ENCODE data around the gene ZFC3H1. TPM values are rescaled to one million over a fixed set of nuclear protein-coding genes. Genes with fewer than 3 reads are reported as not detected.

The ZFC3H1 gene
- total and polyA plus RNA-seq, 2 of the 4 experiments (the other 2 are of a cell fraction), result 16.8 to 23.3 TPM

DNA sequence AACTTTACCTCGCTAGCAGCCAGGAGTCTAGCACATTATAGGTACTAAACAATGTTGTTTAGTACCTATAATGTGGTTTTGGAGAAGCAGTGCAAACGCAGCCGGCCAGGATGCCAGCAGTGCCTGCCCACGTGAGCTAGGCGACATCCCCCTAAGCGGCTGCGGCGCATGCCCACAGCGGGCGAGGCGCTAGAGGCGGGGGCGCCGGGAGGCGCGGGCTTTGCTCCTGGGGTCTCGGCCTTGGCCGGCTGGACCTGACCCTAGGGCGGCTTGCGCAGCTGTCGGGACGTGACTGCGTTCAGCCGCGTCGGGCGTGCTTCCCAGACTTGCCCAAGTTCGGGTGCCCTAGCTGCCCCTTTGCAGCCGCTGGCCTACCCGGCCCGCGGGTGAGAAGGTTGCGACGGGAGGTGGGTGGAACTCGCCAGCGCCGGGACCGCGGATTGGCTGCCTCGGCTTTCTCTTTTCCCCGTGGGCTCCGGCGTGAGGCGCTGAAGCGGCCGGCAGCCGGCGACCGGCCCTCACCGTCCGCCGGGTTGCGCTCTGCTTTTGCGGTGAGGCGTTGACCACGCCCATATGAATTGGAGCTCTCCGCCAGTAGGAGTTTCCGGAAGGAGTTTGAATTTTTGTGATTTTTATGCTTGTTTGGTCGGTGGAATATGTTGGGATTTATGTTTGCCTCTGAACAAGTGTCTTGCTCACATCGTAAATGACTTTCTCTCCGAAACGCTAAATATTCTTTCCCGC lies 22.4 kb upstream of the ZFC3H1 start, which contains the start of gene TMEM19:
Gene TMEM19 (plus strand): TSS at position 169 of the 744 bp plus-strand sequence. CDS start 599 bp downstream, outside the sequence.
- Histone ChIP-seq H3K4me1 (ENCODE audit: control insufficient read depth, insufficient read depth, low read length) (peaks cover 1% of the 10 kb centered on the region; the same call in 1 of the 2 replicates), H3K9me3 (ENCODE audit: control insufficient read depth, insufficient read depth, low read length) (no peaks in the 10 kb centered on the region), H4K8ac (ENCODE audit: low read depth in 2 of 2, low read length in 2 of 2) (peak within 1 kb of the TSS; percentile 37 to 90; a peak in 3 of 4 replicates), H3K56ac (ENCODE audit: extremely low read depth, insufficient read depth, low read length) (peak within 1 kb of the TSS; percentile 74), H2BK20ac (ENCODE audit: low read depth, low read length) (no peak within 1 kb of the TSS), H2AK9ac (replicated peaks; ENCODE audit: low read depth, low read length, poor library complexity) (peak within 1 kb of the TSS; percentile 83), H3K23ac (ENCODE audit: low read depth, low read length) (peak within 1 kb of the TSS; percentile 96), H2AK5ac (ENCODE audit: low read depth, low read length) (no peak within 1 kb of the TSS), H2BK15ac (ENCODE audit: low read depth, low read length) (no peak within 1 kb of the TSS; the same call in 2 of the 3 replicates), H3K14ac (replicated peaks; ENCODE audit: low read depth, low read length) (peak within 1 kb of the TSS; percentile 95), H3K27ac (ENCODE audit: insufficient read depth, low read length) (peak within 1 kb of the TSS; percentile 81), H3K4me2 (ENCODE audit: low read depth, low read length) (peak within 1 kb of the TSS; percentile 97), H2AFZ (replicated peaks; ENCODE audit: low read length, poor library complexity) (peak within 1 kb of the TSS; percentile 98), H3K27me3 (ENCODE audit: control insufficient read depth, insufficient read depth, low read length) (no peaks in the 10 kb centered on the region), H3K4ac (ENCODE audit: low read depth, low read length) (peak within 1 kb of the TSS; percentile 91), H3K4me3 (ENCODE audit: insufficient read depth, low read depth, low read length) (peak within 1 kb of the TSS; percentile 78), H3K18ac (ENCODE audit: low read depth, low read length) (peak within 1 kb of the TSS; percentile 74), H3K79me1 (ENCODE audit: low read depth in 1 of 2, low read length in 2 of 2) (peaks cover 4 to 14% of the 10 kb centered on the region in 2 experiments; a peak in 3 of 4 replicates), H3K36me3 (ENCODE audit: control insufficient read depth, insufficient read depth, low read length) (no peaks in the 10 kb centered on the region), H2BK120ac (ENCODE audit: low read depth, low read length) (peak within 1 kb of the TSS; percentile 87), H4K5ac (ENCODE audit: low read depth, low read length) (peak within 1 kb of the TSS; percentile 74), H4K91ac (ENCODE audit: insufficient read depth, low read depth, low read length) (peak within 1 kb of the TSS; percentile 86), H4K20me1 (ENCODE audit: insufficient read depth, low read length) (no peaks in the 10 kb centered on the region), H3K9ac (ENCODE audit: low read depth, low read length) (peak within 1 kb of the TSS; percentile 74), H3K9me1 (ENCODE audit: insufficient read depth, low read length) (no peaks in the 10 kb centered on the region), H2BK5ac (ENCODE audit: low read depth, low read length, poor library complexity, severe bottlenecking) (peak within 1 kb of the TSS; percentile 88)
- intact Hi-C loops (cut with micrococcal nuclease), result loop anchor here (1.0 kb wide), 1 partner anchor 22 kb away; the partner anchor contains the start of gene THAP2
- DNase-seq, result peak; percentile 86
- dilution Hi-C loops (cut with HindIII; ENCODE audit: low sequenced_read_pairs, unreplicated experiment), result no loop called here
- ATAC-seq (ENCODE audit: low read depth), result peak; percentile 98
- in situ Hi-C loops (cut with MboI; ENCODE audit: low sequenced_read_pairs), result no loop called here
- WGBS, 2 experiments (ENCODE audit: extremely low coverage in 2 of 2, insufficient read length in 1 of 2), result 0% methylated on average over 41 of the region's 63 CpGs; no CpG with 5 or more reads in 1 of the 2 experiments
- POLR2A ChIA-PET (ENCODE audit: unreplicated experiment), result interaction anchor here (1.0 kb wide), 1 partner anchor 17 kb away, joined by 3 read pairs; no protein-coding TSS in a partner anchor
- no TSS peak for BruUV-seq (replicated peaks)
- CTCF ChIA-PET, result interaction anchor here (0.8 to 1.1 kb wide), 4 partner anchors 9 to 251 kb away, joined by 3 to 11 read pairs (median 4); no protein-coding TSS in a partner anchor
- TF ChIP-seq RCOR1 (IDR thresholded peaks at IDR 0.05; ENCODE audit: insufficient replicate concordance, low read length) (no peak), RFX5 (IDR thresholded peaks at IDR 0.05; ENCODE audit: low read depth, low read length) (no peak), CEBPB (IDR thresholded peaks at IDR 0.05; ENCODE audit: low read depth, low read length) (no peak), CHD1 (IDR thresholded peaks at IDR 0.05; ENCODE audit: low read depth, low read length) (no peak), FOS (IDR thresholded peaks at IDR 0.05; ENCODE audit: low read depth, low read length) (no peak), POLR2A (IDR thresholded peaks at IDR 0.05; ENCODE audit: low read depth, low read length) (peak; percentile 26; the same call in 1 of the 2 replicates), SMC3 (IDR thresholded peaks at IDR 0.05; ENCODE audit: low read depth, low read length) (0 out of 2 replicates have a peak, but pooled peaks have one; percentile 11), RAD21 (IDR thresholded peaks at IDR 0.05; ENCODE audit: low read length) (peak; percentile 48), MXI1 (IDR thresholded peaks at IDR 0.05; ENCODE audit: borderline replicate concordance, low read depth, low read length) (peak; percentile 44; the same call in 1 of the 2 replicates), MAZ (IDR thresholded peaks at IDR 0.05; ENCODE audit: borderline replicate concordance, low read depth, low read length) (peak; percentile 48; the same call in 1 of the 2 replicates), MAFK (IDR thresholded peaks at IDR 0.05; ENCODE audit: low read depth, low read length) (no peak), NFE2L2 (IDR thresholded peaks at IDR 0.05; ENCODE audit: low read depth, low read length) (no peak)
- TF ChIP-seq, protein P1, sequence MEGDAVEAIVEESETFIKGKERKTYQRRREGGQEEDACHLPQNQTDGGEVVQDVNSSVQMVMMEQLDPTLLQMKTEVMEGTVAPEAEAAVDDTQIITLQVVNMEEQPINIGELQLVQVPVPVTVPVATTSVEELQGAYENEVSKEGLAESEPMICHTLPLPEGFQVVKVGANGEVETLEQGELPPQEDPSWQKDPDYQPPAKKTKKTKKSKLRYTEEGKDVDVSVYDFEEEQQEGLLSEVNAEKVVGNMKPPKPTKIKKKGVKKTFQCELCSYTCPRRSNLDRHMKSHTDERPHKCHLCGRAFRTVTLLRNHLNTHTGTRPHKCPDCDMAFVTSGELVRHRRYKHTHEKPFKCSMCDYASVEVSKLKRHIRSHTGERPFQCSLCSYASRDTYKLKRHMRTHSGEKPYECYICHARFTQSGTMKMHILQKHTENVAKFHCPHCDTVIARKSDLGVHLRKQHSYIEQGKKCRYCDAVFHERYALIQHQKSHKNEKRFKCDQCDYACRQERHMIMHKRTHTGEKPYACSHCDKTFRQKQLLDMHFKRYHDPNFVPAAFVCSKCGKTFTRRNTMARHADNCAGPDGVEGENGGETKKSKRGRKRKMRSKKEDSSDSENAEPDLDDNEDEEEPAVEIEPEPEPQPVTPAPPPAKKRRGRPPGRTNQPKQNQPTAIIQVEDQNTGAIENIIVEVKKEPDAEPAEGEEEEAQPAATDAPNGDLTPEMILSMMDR (conservative IDR thresholded peaks at IDR 0.05; ENCODE audit: low read depth, low read length), result peak; percentile 42
- TF ChIP-seq, protein P2, sequence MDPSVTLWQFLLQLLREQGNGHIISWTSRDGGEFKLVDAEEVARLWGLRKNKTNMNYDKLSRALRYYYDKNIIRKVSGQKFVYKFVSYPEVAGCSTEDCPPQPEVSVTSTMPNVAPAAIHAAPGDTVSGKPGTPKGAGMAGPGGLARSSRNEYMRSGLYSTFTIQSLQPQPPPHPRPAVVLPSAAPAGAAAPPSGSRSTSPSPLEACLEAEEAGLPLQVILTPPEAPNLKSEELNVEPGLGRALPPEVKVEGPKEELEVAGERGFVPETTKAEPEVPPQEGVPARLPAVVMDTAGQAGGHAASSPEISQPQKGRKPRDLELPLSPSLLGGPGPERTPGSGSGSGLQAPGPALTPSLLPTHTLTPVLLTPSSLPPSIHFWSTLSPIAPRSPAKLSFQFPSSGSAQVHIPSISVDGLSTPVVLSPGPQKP (IDR thresholded peaks at IDR 0.05; ENCODE audit: borderline replicate concordance, low read depth, low read length), result no peak

Data from IMR-90 (cell line).